OCI-LY1 (cell line): ENCODE measurements around the gene GAP43.

Experiments
- H2AFZ ChIP-seq: fragments of 200-600 bp; sonication (generic), shearing (Covaris generic); 2 replicates; pipeline ENCODE4 v1.6.0; 2014; ENCODE audit warnings: antibody characterized with exemption, mild to moderate bottlenecking, low read length
- H3F3A ChIP-seq: fragments of 200-600 bp; sonication (generic), shearing (Covaris generic); 2 replicates; pipeline ENCODE4 v1.6.0; 2014; ENCODE audit warnings: mild to moderate bottlenecking, antibody characterized with exemption, low read length, moderate library complexity; ENCODE audit not compliant: insufficient read depth
- H3K27ac ChIP-seq: fragments of 200-600 bp; sonication (generic); 2 replicates; pipeline ENCODE4 v1.5.1; 2014; ENCODE audit warnings: low read length, mixed run types, mild to moderate bottlenecking, low read depth; ENCODE audit not compliant: poor library complexity, severe bottlenecking
- H3K27me3 ChIP-seq: fragments of 200-600 bp; sonication (generic); 2 replicates; pipeline ENCODE4 v1.6.0; 2014; ENCODE audit warnings: antibody characterized with exemption, mild to moderate bottlenecking, low read length, moderate library complexity; ENCODE audit not compliant: insufficient read depth
- H3K36me3 ChIP-seq: fragments of 200-600 bp; sonication (generic); 2 replicates; pipeline ENCODE4 v1.6.1; 2014; ENCODE audit warnings: mild to moderate bottlenecking, antibody characterized with exemption, low read length, moderate library complexity, mixed read lengths; ENCODE audit not compliant: insufficient read depth
- H3K4me1 ChIP-seq: fragments of 200-600 bp; sonication (generic); 2 replicates; pipeline ENCODE4 v1.5.1; 2014; ENCODE audit warnings: mild to moderate bottlenecking, low read length, moderate library complexity; ENCODE audit not compliant: insufficient read depth, severe bottlenecking
- H3K4me2 ChIP-seq: fragments of 200-600 bp; sonication (generic), shearing (Covaris generic); 2 replicates; pipeline ENCODE4 v1.6.1; 2014; ENCODE audit warnings: low read length
- H3K4me3 ChIP-seq: fragments of 200-600 bp; sonication (generic); 2 replicates; pipeline ENCODE4 v1.5.1; 2014; ENCODE audit warnings: low read length, low read depth, mild to moderate bottlenecking, mixed read lengths; ENCODE audit not compliant: poor library complexity, severe bottlenecking
- H3K79me2 ChIP-seq: fragments of 200-600 bp; shearing (Covaris generic); 2 replicates; pipeline ENCODE4 v1.6.1; 2016; ENCODE audit warnings: mixed run types, low read length, mixed read lengths; ENCODE audit not compliant: insufficient read depth
- H3K9ac ChIP-seq: fragments of 200-600 bp; sonication (generic), shearing (Covaris generic); 2 replicates; pipeline ENCODE4 v1.6.1; 2014; ENCODE audit warnings: mild to moderate bottlenecking, low read length, mixed read lengths
- H3K9me2 ChIP-seq: fragments of 200-600 bp; sonication (generic), shearing (Covaris generic); 2 replicates; pipeline ENCODE4 v1.6.1; 2014; ENCODE audit warnings: low read depth, mild to moderate bottlenecking, low read length, mixed read lengths
- H3K9me3 ChIP-seq: fragments of 200-600 bp; shearing (Covaris generic); 2 replicates; pipeline ENCODE4 v1.6.1; 2014; ENCODE audit warnings: low read length, mixed read lengths
- H4K20me1 ChIP-seq: fragments of 200-600 bp; sonication (generic), shearing (Covaris generic); 2 replicates; pipeline ENCODE4 v1.6.0; 2016; ENCODE audit warnings: mild to moderate bottlenecking, low read length; ENCODE audit not compliant: insufficient read depth
- CTCF ChIP-seq: fragments of 200-600 bp; sonication (generic), shearing (Covaris generic); IDR thresholded peaks from 2 replicates; pipeline ENCODE4 v1.5.1; 2017; ENCODE audit warnings: mild to moderate bottlenecking, antibody characterized with exemption, low read length, moderate library complexity, mixed read lengths
- EZH2 ChIP-seq: fragments of 200-600 bp; sonication (generic), shearing (Covaris generic); IDR thresholded peaks from 2 replicates; pipeline ENCODE4 v1.8.0; 2017; ENCODE audit warnings: borderline replicate concordance, mixed run types, mild to moderate bottlenecking, antibody characterized with exemption, low read length, moderate library complexity, mixed read lengths

The GAP43 gene

DNA sequence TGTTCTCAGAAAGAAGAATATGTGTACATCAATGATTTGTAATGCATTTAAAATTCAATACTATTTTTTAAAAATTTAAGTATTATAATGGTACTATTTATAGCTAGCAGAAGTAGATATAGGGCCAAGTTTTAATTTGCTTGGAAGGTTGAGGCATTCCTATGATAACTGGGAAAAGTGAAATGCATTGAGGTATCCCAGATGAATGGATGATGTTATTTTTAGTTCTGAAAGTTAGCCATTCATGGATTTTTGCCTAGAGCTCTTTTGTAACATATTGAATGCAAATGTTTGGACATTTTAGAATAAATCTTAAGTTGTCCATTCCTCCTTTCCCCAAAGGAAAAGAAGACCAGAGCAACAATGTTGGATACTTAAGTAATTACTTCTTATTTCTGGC, 47.6 kb downstream of the GAP43 start:
- no peaks in the 10 kb centered on the region for H3K27me3 ChIP-seq
- no peak overlapping the region for H3K4me2 ChIP-seq
- no peaks in the 10 kb centered on the region for H3K9me3 ChIP-seq
- H3K9me2 ChIP-seq: no peaks in the 10 kb centered on the region
- H2AFZ ChIP-seq: no peak overlapping the region
- H3K79me2 ChIP-seq: no peaks in the 10 kb centered on the region
- H4K20me1 ChIP-seq: no peaks in the 10 kb centered on the region
- H3K4me1 ChIP-seq: no peaks in the 10 kb centered on the region
- no peak overlapping the region for H3K4me3 ChIP-seq
- H3K9ac ChIP-seq: no peak overlapping the region
- no peaks in the 10 kb centered on the region for H3F3A ChIP-seq
- TF ChIP-seq CTCF: no peak
- no peak for TF ChIP-seq EZH2
- H3K27ac ChIP-seq: no peak overlapping the region
- no peaks in the 10 kb centered on the region for H3K36me3 ChIP-seq

DNA sequence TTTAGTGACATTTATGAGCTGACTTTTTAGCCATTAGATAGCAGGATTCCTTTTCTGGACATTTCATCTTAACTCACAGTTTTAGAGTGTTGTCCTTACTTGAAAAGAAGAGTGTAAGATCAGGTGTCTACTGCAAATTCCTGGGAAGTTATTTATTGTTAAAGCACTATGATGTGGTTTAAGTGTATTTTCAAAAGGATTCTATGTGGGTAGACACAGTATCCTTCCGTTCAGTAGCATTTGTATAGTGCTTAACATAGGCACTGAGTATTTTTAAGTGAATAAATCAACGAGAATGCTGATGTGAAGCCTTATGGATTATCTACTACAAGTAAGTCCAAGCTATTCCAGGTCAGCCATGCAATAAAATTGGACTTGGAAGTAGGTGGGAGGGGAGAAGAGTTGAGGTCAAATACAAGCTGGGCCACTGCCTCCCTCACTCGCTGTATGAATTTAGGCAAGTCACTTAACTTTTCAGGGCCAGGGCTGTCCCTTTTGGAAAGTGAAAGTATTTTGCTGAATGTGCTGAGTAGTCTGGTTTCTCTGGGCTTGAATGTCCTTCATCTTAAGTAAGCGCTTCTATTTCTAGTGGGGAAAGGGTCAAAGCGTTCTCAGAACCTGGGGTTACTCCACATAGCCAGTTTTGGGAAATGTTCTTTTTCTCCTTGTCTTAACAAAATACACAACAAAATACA, 48.6 kb downstream of the GAP43 start:
- H3K9ac ChIP-seq: no peak overlapping the region
- no peaks in the 10 kb centered on the region for H3K79me2 ChIP-seq
- H3K27ac ChIP-seq: no peak overlapping the region
- H3K27me3 ChIP-seq: no peaks in the 10 kb centered on the region
- no peaks in the 10 kb centered on the region for H3F3A ChIP-seq
- no peaks in the 10 kb centered on the region for H3K4me1 ChIP-seq
- no peaks in the 10 kb centered on the region for H3K9me2 ChIP-seq
- no peak overlapping the region for H3K4me2 ChIP-seq
- H3K9me3 ChIP-seq: no peaks in the 10 kb centered on the region
- H2AFZ ChIP-seq: no peak overlapping the region
- H4K20me1 ChIP-seq: no peaks in the 10 kb centered on the region
- H3K4me3 ChIP-seq: no peak overlapping the region
- no peaks in the 10 kb centered on the region for H3K36me3 ChIP-seq
- TF ChIP-seq EZH2: no peak
- TF ChIP-seq CTCF: no peak

DNA sequence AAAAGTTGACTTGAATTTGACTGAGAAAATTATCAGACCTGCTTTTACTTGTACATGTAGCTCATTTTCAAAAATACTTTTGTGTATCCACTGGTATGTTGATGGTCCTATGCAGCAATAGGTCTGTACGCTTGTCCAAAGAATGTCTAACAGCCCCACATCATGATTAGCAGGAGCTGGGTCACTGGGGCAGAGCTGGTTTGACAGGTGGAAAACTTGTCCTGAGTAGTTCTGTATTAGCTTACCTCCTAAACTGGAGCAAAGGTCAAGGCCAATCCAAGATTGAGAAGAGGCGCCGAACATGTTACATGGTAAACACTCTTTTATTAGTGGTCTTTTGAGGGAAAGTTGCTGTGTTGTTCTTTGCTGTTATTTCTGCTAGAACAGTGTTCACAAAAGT, 50.6 kb downstream of the GAP43 start:
- Histone ChIP-seq H2AFZ (no peak overlapping the region), H3K79me2 (no peaks in the 10 kb centered on the region), H3K9me3 (no peaks in the 10 kb centered on the region), H3F3A (no peaks in the 10 kb centered on the region), H3K9me2 (no peaks in the 10 kb centered on the region), H3K27ac (no peak overlapping the region), H3K4me3 (no peak overlapping the region), H3K4me2 (no peak overlapping the region), H4K20me1 (no peaks in the 10 kb centered on the region), H3K27me3 (no peaks in the 10 kb centered on the region), H3K36me3 (no peaks in the 10 kb centered on the region), H3K4me1 (no peaks in the 10 kb centered on the region), H3K9ac (no peak overlapping the region)
- TF ChIP-seq EZH2: no peak
- no peak for TF ChIP-seq CTCF
